K562 (cell line): ENCODE results near the gene TRIM4.

Source experiments
- FOXJ3 ChIP-seq: sonication (generic); formaldehyde crosslinking; IDR thresholded peaks from 2 replicates; pipeline ENCODE4 v1.4.0; 2020; ENCODE audit warnings: mild to moderate bottlenecking, missing genetic modification reagents
- KAT7 ChIP-seq: sonication (generic); formaldehyde crosslinking; IDR thresholded peaks from 2 replicates; pipeline ENCODE4 v1.8.0; 2022; ENCODE audit warnings: missing genetic modification reagents, mild to moderate bottlenecking, borderline replicate concordance
- PRPF4 ChIP-seq: fragments of 200-400 bp; formaldehyde crosslinking; IDR thresholded peaks from one replicate; pipeline ENCODE4 v1.6.1; 2017; ENCODE audit warnings: low read length, low read depth, mild to moderate bottlenecking; ENCODE audit not compliant: insufficient read depth, poor library complexity, severe bottlenecking
- RBM39 ChIP-seq: fragments of 200-400 bp; formaldehyde crosslinking; optimal IDR thresholded peaks from 2 replicates; pipeline ENCODE3; 2018; ENCODE audit warnings: low read depth, low read length
- RFX5 ChIP-seq: IDR thresholded peaks from 2 replicates; pipeline ENCODE4 v1.6.1; 2011; ENCODE audit warnings: low read depth, mild to moderate bottlenecking, improper control_type of control experiment, low read length
- SIN3A ChIP-seq, 2 experiments: fragments of 150-350 bp in 1 of 2; IDR thresholded peaks; 2 replicates each; pipeline ENCODE4 v1.6.1; 2011 to 2016; ENCODE audit warnings: borderline replicate concordance in 2 of 2, low read depth in 2 of 2, low read length in 2 of 2, mild to moderate bottlenecking in 2 of 2, moderate library complexity in 2 of 2; ENCODE audit not compliant: control insufficient read depth in 1 of 2
- SRF ChIP-seq, 2 experiments: fragments of 250-450, 450-650 bp in 1 of 2; sonication (Bioruptor Pico) in 1 of 2; sonication (generic) in 1 of 2; formaldehyde crosslinking; IDR thresholded peaks; 2 replicates each; pipeline versions ENCODE4 v1.5.0 to v1.5.1; 2020 to 2022; ENCODE audit warnings: mild to moderate bottlenecking in 1 of 2, missing genetic modification reagents in 1 of 2
- U2AF1 ChIP-seq: fragments of 200-400 bp; formaldehyde crosslinking; optimal IDR thresholded peaks from 2 replicates; pipeline ENCODE3; 2017; ENCODE audit warnings: mild to moderate bottlenecking, low read depth, low read length, moderate library complexity
- ZNF583 ChIP-seq: fragments of 250-450 bp; sonication (Bioruptor Pico); IDR thresholded peaks from 2 replicates; pipeline ENCODE4 v1.4.0; 2020
- TF ChIP-seq, protein P1 (sequence below): fragments of 450-650 bp; IDR thresholded peaks from 2 replicates; pipeline ENCODE4 v1.6.1; 2016; ENCODE audit warnings: low read depth
- TF ChIP-seq, protein P2 (sequence below): sonication (generic); formaldehyde crosslinking; IDR thresholded peaks from 2 replicates; pipeline ENCODE4 v1.9.0; 2022; ENCODE audit warnings: mild to moderate bottlenecking, missing genetic modification reagents
- TF ChIP-seq, protein P3 (sequence below), 2 experiments: fragments of 250-450 bp in 1 of 2; fragments of 450-650 bp in 1 of 2; sonication (Bioruptor Pico) in 1 of 2; IDR thresholded peaks; 2 replicates each; pipeline versions ENCODE4 v1.6.1 to v1.8.0; 2016 to 2021; ENCODE audit warnings: mild to moderate bottlenecking in 2 of 2, moderate library complexity in 2 of 2, missing compliant biosample characterization in 1 of 2, missing genetic modification characterization in 1 of 2
- TF ChIP-seq, protein P4 (sequence below): sonication (generic); formaldehyde crosslinking; IDR thresholded peaks from 2 replicates; pipeline ENCODE4 v1.5.0; 2020; ENCODE audit warnings: missing genetic modification reagents

DNA sequence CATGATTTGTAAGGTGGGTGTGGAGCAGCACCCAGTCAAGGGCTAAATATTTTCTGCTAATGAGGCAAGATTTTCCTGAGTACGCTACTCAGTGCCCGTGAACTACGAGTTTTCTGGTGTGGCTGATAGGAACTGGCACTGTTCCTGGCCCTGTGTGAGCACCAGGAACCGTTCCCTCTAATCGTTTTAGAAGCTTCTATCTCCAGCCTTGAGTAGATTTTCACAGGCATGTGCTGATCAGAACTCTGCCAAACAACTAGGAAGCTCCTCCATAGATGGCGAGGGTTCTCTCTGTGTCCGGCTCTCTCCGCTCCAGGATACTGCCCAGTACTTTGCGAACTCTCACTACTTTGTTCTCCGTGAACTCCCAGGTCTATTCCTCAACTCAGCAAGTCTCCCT lies 17.7 kb downstream of the TRIM4 start:
- TF ChIP-seq SRF (CRISPR knock-in tag; IDR thresholded peaks at IDR 0.05): no peak
- TF ChIP-seq RBM39: no peak
- TF ChIP-seq, protein P1, sequence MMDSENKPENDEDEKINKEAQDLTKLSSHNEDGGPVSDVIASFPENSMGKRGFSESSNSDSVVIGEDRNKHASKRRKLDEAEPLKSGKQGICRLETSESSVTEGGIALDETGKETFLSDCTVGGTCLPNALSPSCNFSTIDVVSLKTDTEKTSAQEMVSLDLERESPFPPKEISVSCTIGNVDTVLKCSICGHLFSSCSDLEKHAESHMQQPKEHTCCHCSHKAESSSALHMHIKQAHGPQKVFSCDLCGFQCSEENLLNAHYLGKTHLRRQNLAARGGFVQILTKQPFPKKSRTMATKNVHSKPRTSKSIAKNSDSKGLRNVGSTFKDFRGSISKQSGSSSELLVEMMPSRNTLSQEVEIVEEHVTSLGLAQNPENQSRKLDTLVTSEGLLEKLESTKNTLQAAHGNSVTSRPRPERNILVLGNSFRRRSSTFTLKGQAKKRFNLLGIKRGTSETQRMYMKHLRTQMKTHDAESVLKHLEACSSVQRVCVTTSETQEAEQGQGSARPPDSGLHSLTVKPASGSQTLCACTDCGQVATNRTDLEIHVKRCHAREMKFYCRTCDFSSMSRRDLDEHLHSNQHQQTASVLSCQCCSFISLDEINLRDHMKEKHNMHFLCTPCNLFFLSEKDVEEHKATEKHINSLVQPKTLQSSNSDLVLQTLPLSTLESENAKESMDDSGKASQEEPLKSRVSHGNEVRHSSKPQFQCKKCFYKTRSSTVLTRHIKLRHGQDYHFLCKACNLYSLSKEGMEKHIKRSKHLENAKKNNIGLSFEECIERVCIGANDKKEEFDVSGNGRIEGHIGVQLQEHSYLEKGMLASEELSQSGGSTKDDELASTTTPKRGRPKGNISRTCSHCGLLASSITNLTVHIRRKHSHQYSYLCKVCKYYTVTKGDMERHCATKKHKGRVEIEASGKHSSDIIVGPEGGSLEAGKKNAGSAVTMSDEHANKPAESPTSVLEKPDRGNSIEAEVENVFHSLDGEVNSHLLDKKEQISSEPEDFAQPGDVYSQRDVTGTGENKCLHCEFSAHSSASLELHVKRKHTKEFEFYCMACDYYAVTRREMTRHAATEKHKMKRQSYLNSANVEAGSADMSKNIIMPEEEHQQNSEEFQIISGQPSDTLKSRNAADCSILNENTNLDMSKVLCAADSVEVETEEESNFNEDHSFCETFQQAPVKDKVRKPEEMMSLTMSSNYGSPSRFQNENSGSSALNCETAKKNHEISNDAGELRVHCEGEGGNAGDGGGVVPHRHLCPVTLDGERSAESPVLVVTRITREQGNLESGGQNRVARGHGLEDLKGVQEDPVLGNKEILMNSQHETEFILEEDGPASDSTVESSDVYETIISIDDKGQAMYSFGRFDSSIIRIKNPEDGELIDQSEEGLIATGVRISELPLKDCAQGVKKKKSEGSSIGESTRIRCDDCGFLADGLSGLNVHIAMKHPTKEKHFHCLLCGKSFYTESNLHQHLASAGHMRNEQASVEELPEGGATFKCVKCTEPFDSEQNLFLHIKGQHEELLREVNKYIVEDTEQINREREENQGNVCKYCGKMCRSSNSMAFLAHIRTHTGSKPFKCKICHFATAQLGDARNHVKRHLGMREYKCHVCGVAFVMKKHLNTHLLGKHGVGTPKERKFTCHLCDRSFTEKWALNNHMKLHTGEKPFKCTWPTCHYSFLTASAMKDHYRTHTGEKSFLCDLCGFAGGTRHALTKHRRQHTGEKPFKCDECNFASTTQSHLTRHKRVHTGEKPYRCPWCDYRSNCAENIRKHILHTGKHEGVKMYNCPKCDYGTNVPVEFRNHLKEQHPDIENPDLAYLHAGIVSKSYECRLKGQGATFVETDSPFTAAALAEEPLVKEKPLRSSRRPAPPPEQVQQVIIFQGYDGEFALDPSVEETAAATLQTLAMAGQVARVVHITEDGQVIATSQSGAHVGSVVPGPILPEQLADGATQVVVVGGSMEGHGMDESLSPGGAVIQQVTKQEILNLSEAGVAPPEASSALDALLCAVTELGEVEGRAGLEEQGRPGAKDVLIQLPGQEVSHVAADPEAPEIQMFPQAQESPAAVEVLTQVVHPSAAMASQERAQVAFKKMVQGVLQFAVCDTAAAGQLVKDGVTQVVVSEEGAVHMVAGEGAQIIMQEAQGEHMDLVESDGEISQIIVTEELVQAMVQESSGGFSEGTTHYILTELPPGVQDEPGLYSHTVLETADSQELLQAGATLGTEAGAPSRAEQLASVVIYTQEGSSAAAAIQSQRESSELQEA: no peak
- TF ChIP-seq, protein P2, sequence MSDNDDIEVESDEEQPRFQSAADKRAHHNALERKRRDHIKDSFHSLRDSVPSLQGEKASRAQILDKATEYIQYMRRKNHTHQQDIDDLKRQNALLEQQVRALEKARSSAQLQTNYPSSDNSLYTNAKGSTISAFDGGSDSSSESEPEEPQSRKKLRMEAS (CRISPR knock-in tag): no peak
- no peak for TF ChIP-seq SIN3A (IDR thresholded peaks at IDR 0.05; ENCODE audit: borderline replicate concordance in 2 of 2, control insufficient read depth in 1 of 2, low read depth in 2 of 2, low read length in 2 of 2)
- no peak for TF ChIP-seq KAT7 (CRISPR knock-in tag)
- TF ChIP-seq ZNF583 (CRISPR knock-in tag): no peak
- TF ChIP-seq, protein P3, sequence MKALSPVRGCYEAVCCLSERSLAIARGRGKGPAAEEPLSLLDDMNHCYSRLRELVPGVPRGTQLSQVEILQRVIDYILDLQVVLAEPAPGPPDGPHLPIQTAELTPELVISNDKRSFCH (CRISPR knock-in tag; IDR thresholded peaks at IDR 0.05): no peak
- TF ChIP-seq, protein P3 (tag; IDR thresholded peaks at IDR 0.05): no peak
- TF ChIP-seq, protein P4, sequence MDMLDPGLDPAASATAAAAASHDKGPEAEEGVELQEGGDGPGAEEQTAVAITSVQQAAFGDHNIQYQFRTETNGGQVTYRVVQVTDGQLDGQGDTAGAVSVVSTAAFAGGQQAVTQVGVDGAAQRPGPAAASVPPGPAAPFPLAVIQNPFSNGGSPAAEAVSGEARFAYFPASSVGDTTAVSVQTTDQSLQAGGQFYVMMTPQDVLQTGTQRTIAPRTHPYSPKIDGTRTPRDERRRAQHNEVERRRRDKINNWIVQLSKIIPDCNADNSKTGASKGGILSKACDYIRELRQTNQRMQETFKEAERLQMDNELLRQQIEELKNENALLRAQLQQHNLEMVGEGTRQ (CRISPR knock-in tag): no peak
- TF ChIP-seq U2AF1: no peak
- no peak for TF ChIP-seq RFX5
- TF ChIP-seq PRPF4: no peak
- no peak for TF ChIP-seq FOXJ3 (CRISPR knock-in tag)
